Prostate gland (tissue), 2 donors: ENCODE results near the gene BANP. TPM values are rescaled to one million over a fixed set of nuclear protein-coding genes. Genes with fewer than 3 reads are reported as not detected.

Experiments
- DNase-seq: peaks from one replicate; pipeline ENCODE4 v3.0.0-alpha.2; 2019; ENCODE audit warnings: low spot score
- H3K27ac ChIP-seq, 2 donors: fragments of 200-600 bp; sonication (generic); 2 replicates each; pipeline ENCODE4 v1.5.1; 2017 to 2019
- H3K27me3 ChIP-seq: fragments of 200-600 bp; sonication (generic); replicated peaks from 2 replicates; pipeline ENCODE4 v1.5.1; 2019; ENCODE audit not compliant: insufficient read depth
- H3K36me3 ChIP-seq, 2 donors: fragments of 200-600 bp; sonication (generic); 1 replicate in 1 of 2; 2 replicates in 1 of 2; pipeline versions ENCODE4 v1.5.1 to v1.8.1; 2017 to 2019
- H3K4me1 ChIP-seq: fragments of 200-600 bp; sonication (generic); replicated peaks from 2 replicates; pipeline ENCODE4 v1.5.1; 2019
- H3K4me3 ChIP-seq, 2 donors: fragments of 200-600 bp; sonication (generic); 2 replicates each; pipeline ENCODE4 v1.5.1; 2017 to 2019
- H3K9me3 ChIP-seq: fragments of 200-600 bp; sonication (generic); 2 replicates; pipeline ENCODE4 v1.5.1; 2017
- CTCF ChIP-seq, 4 experiments: fragments of 200-600 bp in 2 of 4; fragments of 450-650 bp in 2 of 4; sonication (generic) in 2 of 4; IDR thresholded peaks; 1 replicate in 3 of 4; 2 replicates in 1 of 4; pipeline ENCODE4 v1.5.1; 2016 to 2019; ENCODE audit warnings: antibody characterized with exemption in 4 of 4, mild to moderate bottlenecking in 2 of 4, moderate library complexity in 2 of 4
- POLR2A ChIP-seq: fragments of 450-650 bp; IDR thresholded peaks from one replicate; pipeline ENCODE4 v1.6.1; 2016; ENCODE audit warnings: antibody characterized with exemption, mild to moderate bottlenecking
- POLR2AphosphoS5 ChIP-seq: sonication (generic); formaldehyde crosslinking; IDR thresholded peaks from one replicate; pipeline ENCODE4 v1.6.1; 2017; ENCODE audit warnings: antibody characterized with exemption
- WGBS: methylation state at CpG from one replicate; pipeline ENCODE4 v1.1.5; 2018; 5-methylcytosine and 5-hydroxymethylcytosine counted together
- intact Hi-C: fragments of 100-400 bp; cut with DNase I; formaldehyde crosslinking; loops from one replicate; pipeline ENCODE4 v1.14.2; 2022
- total RNA-seq, 2 donors: library from RNA; depleted of rRNA; stranded (reverse); fragments of >200 nt; gene quantifications; one replicate each; pipeline ENCODE4 v1.1.0, GENCODE V29; 2016

Gene BANP
- total RNA-seq, 2 donors from 2014 or later = 32.2 to 47.3 TPM

GRCh38 chr16:88064011-88064888 lies 113.0 kb downstream of the BANP start:
- Histone ChIP-seq H3K27ac (no peak overlapping the region), H3K4me3 (no peak overlapping the region), H3K27me3 (no peaks in the 10 kb centered on the region), H3K4me1 (no peaks in the 10 kb centered on the region), H3K36me3 (no peaks in the 10 kb centered on the region), H3K9me3 (no peaks in the 10 kb centered on the region)
- intact Hi-C loops = loop anchor here (10.0 kb wide), 1 partner anchor 79 kb away; no protein-coding TSS in a partner anchor
- DNase-seq = no peak
- TF ChIP-seq POLR2AphosphoS5 = no peak
- TF ChIP-seq CTCF (IDR thresholded peaks at IDR 0.05) = no peak
- TF ChIP-seq POLR2A = no peak
- WGBS = 93% methylated on average over 31 of the region's 31 CpGs

- no peaks in the 10 kb centered on the region for H3K4me1 ChIP-seq
- intact Hi-C loops = loop anchor here (10.0 kb wide), 1 partner anchor 80 kb away; no protein-coding TSS in a partner anchor
- WGBS = 95% methylated on average over 19 of the region's 19 CpGs
- H3K9me3 ChIP-seq = no peaks in the 10 kb centered on the region
- TF ChIP-seq CTCF (IDR thresholded peaks at IDR 0.05) = no peak
- no peak for TF ChIP-seq POLR2AphosphoS5
- TF ChIP-seq POLR2A = no peak
- peaks cover 0 to 2% of the 10 kb centered on the region in 2 donors for H3K36me3 ChIP-seq
- no peak for DNase-seq
- no peak overlapping the region for H3K4me3 ChIP-seq
- no peak overlapping the region for H3K27ac ChIP-seq
- H3K27me3 ChIP-seq = no peaks in the 10 kb centered on the region
Measured at GRCh38 chr16:88064889-88065746, 113.9 kb downstream of the BANP start.

GRCh38 chr16:88065747-88066142 lies 114.5 kb downstream of the BANP start:
- DNase-seq = no peak
- Histone ChIP-seq H3K4me3 (no peak overlapping the region), H3K27ac (no peak overlapping the region), H3K4me1 (no peaks in the 10 kb centered on the region), H3K9me3 (no peaks in the 10 kb centered on the region), H3K36me3 (peaks cover 0 to 4% of the 10 kb centered on the region in 2 donors), H3K27me3 (no peaks in the 10 kb centered on the region)
- intact Hi-C loops = loop anchor here (10.0 kb wide), 1 partner anchor 81 kb away; no protein-coding TSS in a partner anchor
- TF ChIP-seq POLR2A (no peak), POLR2AphosphoS5 (no peak), CTCF (IDR thresholded peaks at IDR 0.05) (no peak)
- WGBS = 77% methylated on average over 14 of the region's 15 CpGs

- Histone ChIP-seq H3K27ac (no peak overlapping the region), H3K9me3 (no peaks in the 10 kb centered on the region), H3K4me1 (no peaks in the 10 kb centered on the region), H3K36me3 (peaks cover 0 to 4% of the 10 kb centered on the region in 2 donors), H3K4me3 (no peak overlapping the region), H3K27me3 (no peaks in the 10 kb centered on the region)
- no peak for TF ChIP-seq CTCF (IDR thresholded peaks at IDR 0.05)
- no peak for TF ChIP-seq POLR2A
- no peak for TF ChIP-seq POLR2AphosphoS5
- intact Hi-C loops = loop anchor here (10.0 kb wide), 1 partner anchor 81 kb away; no protein-coding TSS in a partner anchor
- WGBS = 88% methylated on average over 10 of the region's 10 CpGs
- no peak for DNase-seq
Measured at GRCh38 chr16:88066234-88066633, 115.0 kb downstream of the BANP start.
